GM12878 (cell line): Measurements from ENCODE around the gene CMC4. TPM values are rescaled to one million over a fixed set of nuclear protein-coding genes. Genes with fewer than 3 reads are reported as not detected.

Experiments
- polyA plus RNA-seq, 11 experiments: library from polyadenylated mRNA; depleted of rRNA in 4 of 11; unstranded in 6 of 11; stranded (reverse) in 5 of 11; fragments of >200 nt; fragmentation: Nextera tagmentation in 4 of 11; fragmentation: Illumina TruSeq in 1 of 11; extraction: Ambion mirVana in 4 of 11; extraction: Trizol in 1 of 11; gene quantifications; 1 replicate in 1 of 11; 2 replicates in 10 of 11; pipeline versions ENCODE4 v1.2.1 to v1.2.3, GENCODE V29; 2011 to 2016; ENCODE audit warnings: inconsistent platforms in 2 of 11, missing spikeins in 2 of 11, low read depth in 1 of 11
- total RNA-seq, 4 experiments: library from RNA; depleted of rRNA in 3 of 4; stranded (reverse); fragments of >200 nt in 3 of 4; fragmentation: Illumina TruSeq in 1 of 4; extraction: Trizol in 1 of 4; gene quantifications; 2 replicates each; pipeline versions ENCODE4 v1.2.1 to v1.2.3, GENCODE V29; 2013 to 2021

CMC4 gene
- total and polyA plus RNA-seq, 10 of the 15 experiments (the other 5 are each of a cell fraction or from before 2014, with no cell fraction given), result 5.8 to 36.4 (median 21.0) TPM

Other genes with a start within 250 kb of the CMC4 start
Only the 7 nearest of the 8 such genes appear.
- 9.0 and 11.1 TPM in 2 replicates for gene F8A1, start 184.8 kb downstream of the CMC4 start, total RNA-seq (2014; rRNA removed)
- gene F8A1, start 184.8 kb downstream of the CMC4 start, total RNA-seq (2014; rRNA removed; fragmentation: Illumina TruSeq; extraction: Trizol), result 11.8 and 13.5 TPM in 2 replicates
- 76.4 and 77.8 TPM in 2 replicates for gene F8A1, start 184.8 kb downstream of the CMC4 start, total RNA-seq (2021)
- 4.1 and 7.4 TPM in 2 replicates for gene F8A1, start 184.8 kb downstream of the CMC4 start, polyA plus RNA-seq (2011; rRNA removed)
- gene F8A1, start 184.8 kb downstream of the CMC4 start, polyA plus RNA-seq (2014; fragmentation: Illumina TruSeq; extraction: Trizol), result 64.4 and 64.8 TPM in 2 replicates
- gene F8A1, start 184.8 kb downstream of the CMC4 start, polyA plus RNA-seq (2014; fragmentation: Nextera tagmentation; extraction: Ambion mirVana), result 10 to 100 TPM in 1 of 2 experiments, 1 to 10 TPM in 1; 9.5 to 18.6 TPM
- 26.1 and 30.4 TPM in 2 replicates for gene F8A1, start 184.8 kb downstream of the CMC4 start, polyA plus RNA-seq (2014; rRNA removed)
- gene F8A1, start 184.8 kb downstream of the CMC4 start, polyA plus RNA-seq (2016; fragmentation: Nextera tagmentation; extraction: Ambion mirVana), result 10 to 100 TPM in 1 of 2 experiments, 1 to 10 TPM in 1; 7.0 to 26.4 TPM
- 5.1 and 5.3 TPM in 2 replicates for gene F8, start 48.4 kb downstream of the CMC4 start, total RNA-seq (2014; rRNA removed)
- 3.8 and 4.8 TPM in 2 replicates for gene F8, start 48.4 kb downstream of the CMC4 start, total RNA-seq (2014; rRNA removed; fragmentation: Illumina TruSeq; extraction: Trizol)
- gene F8, start 48.4 kb downstream of the CMC4 start, total RNA-seq (2021), result 4.5 and 5.0 TPM in 2 replicates
- 8.1 and 11.9 TPM in 2 replicates for gene F8, start 48.4 kb downstream of the CMC4 start, polyA plus RNA-seq (2011; rRNA removed)
- 6.4 and 7.4 TPM in 2 replicates for gene F8, start 48.4 kb downstream of the CMC4 start, polyA plus RNA-seq (2014; fragmentation: Illumina TruSeq; extraction: Trizol)
- 1 to 10 TPM; 3.0 to 3.7 TPM for gene F8, start 48.4 kb downstream of the CMC4 start, polyA plus RNA-seq (2014; fragmentation: Nextera tagmentation; extraction: Ambion mirVana)
- 4.1 and 4.9 TPM in 2 replicates for gene F8, start 48.4 kb downstream of the CMC4 start, polyA plus RNA-seq (2014; rRNA removed)
- gene F8, start 48.4 kb downstream of the CMC4 start, polyA plus RNA-seq (2016; fragmentation: Nextera tagmentation; extraction: Ambion mirVana), result 1 to 10 TPM; 6.1 to 7.1 TPM
- gene FUNDC2, start 44.3 kb downstream of the CMC4 start, total RNA-seq (2014; rRNA removed), result 70.5 and 89.0 TPM in 2 replicates
- 116 and 118 TPM in 2 replicates for gene FUNDC2, start 44.3 kb downstream of the CMC4 start, total RNA-seq (2014; rRNA removed; fragmentation: Illumina TruSeq; extraction: Trizol)
- 105 and 106 TPM in 2 replicates for gene FUNDC2, start 44.3 kb downstream of the CMC4 start, total RNA-seq (2021)
- gene FUNDC2, start 44.3 kb downstream of the CMC4 start, polyA plus RNA-seq (2011; rRNA removed), result 353 and 397 TPM in 2 replicates
- 175 and 235 TPM in 2 replicates for gene FUNDC2, start 44.3 kb downstream of the CMC4 start, polyA plus RNA-seq (2014; fragmentation: Illumina TruSeq; extraction: Trizol)
- gene FUNDC2, start 44.3 kb downstream of the CMC4 start, polyA plus RNA-seq (2014; fragmentation: Nextera tagmentation; extraction: Ambion mirVana), result 100 to 1,000 TPM; 232 to 285 TPM
- gene FUNDC2, start 44.3 kb downstream of the CMC4 start, polyA plus RNA-seq (2014; rRNA removed), result 114 and 115 TPM in 2 replicates
- 100 to 1,000 TPM; 165 to 166 TPM for gene FUNDC2, start 44.3 kb downstream of the CMC4 start, polyA plus RNA-seq (2016; fragmentation: Nextera tagmentation; extraction: Ambion mirVana)
- 31.6 and 34.3 TPM in 2 replicates for gene MTCP1, start within 50 bp of the CMC4 start, total RNA-seq (2014; rRNA removed)
- gene MTCP1, start within 50 bp of the CMC4 start, total RNA-seq (2014; rRNA removed; fragmentation: Illumina TruSeq; extraction: Trizol), result 20.6 and 25.6 TPM in 2 replicates
- 29.8 and 43.2 TPM in 2 replicates for gene MTCP1, start within 50 bp of the CMC4 start, total RNA-seq (2021)
- 32.8 and 115 TPM in 2 replicates for gene MTCP1, start within 50 bp of the CMC4 start, polyA plus RNA-seq (2011; rRNA removed)
- gene MTCP1, start within 50 bp of the CMC4 start, polyA plus RNA-seq (2014; fragmentation: Illumina TruSeq; extraction: Trizol), result 25.7 and 48.3 TPM in 2 replicates
- 10 to 100 TPM; 30.2 to 52.9 TPM for gene MTCP1, start within 50 bp of the CMC4 start, polyA plus RNA-seq (2014; fragmentation: Nextera tagmentation; extraction: Ambion mirVana)
- 15.8 and 16.6 TPM in 2 replicates for gene MTCP1, start within 50 bp of the CMC4 start, polyA plus RNA-seq (2014; rRNA removed)
- gene MTCP1, start within 50 bp of the CMC4 start, polyA plus RNA-seq (2016; fragmentation: Nextera tagmentation; extraction: Ambion mirVana), result 10 to 100 TPM; 56.5 to 74.0 TPM
- gene BRCC3, start 372 bp upstream of the CMC4 start, total RNA-seq (2014; rRNA removed), result 15.5 and 16.9 TPM in 2 replicates
- gene BRCC3, start 372 bp upstream of the CMC4 start, total RNA-seq (2014; rRNA removed; fragmentation: Illumina TruSeq; extraction: Trizol), result 29.1 and 29.9 TPM in 2 replicates
- 25.7 and 30.7 TPM in 2 replicates for gene BRCC3, start 372 bp upstream of the CMC4 start, total RNA-seq (2021)
- 43.0 and 50.7 TPM in 2 replicates for gene BRCC3, start 372 bp upstream of the CMC4 start, polyA plus RNA-seq (2011; rRNA removed)
- 41.1 and 50.1 TPM in 2 replicates for gene BRCC3, start 372 bp upstream of the CMC4 start, polyA plus RNA-seq (2014; fragmentation: Illumina TruSeq; extraction: Trizol)
- 10 to 100 TPM; 29.5 to 40.6 TPM for gene BRCC3, start 372 bp upstream of the CMC4 start, polyA plus RNA-seq (2014; fragmentation: Nextera tagmentation; extraction: Ambion mirVana)
- 20.5 and 21.9 TPM in 2 replicates for gene BRCC3, start 372 bp upstream of the CMC4 start, polyA plus RNA-seq (2014; rRNA removed)
- gene BRCC3, start 372 bp upstream of the CMC4 start, polyA plus RNA-seq (2016; fragmentation: Nextera tagmentation; extraction: Ambion mirVana), result 10 to 100 TPM; 53.0 to 57.5 TPM
- gene VBP1, start 145.3 kb upstream of the CMC4 start, total RNA-seq (2014; rRNA removed), result 60.9 and 87.6 TPM in 2 replicates
- 93.2 and 97.0 TPM in 2 replicates for gene VBP1, start 145.3 kb upstream of the CMC4 start, total RNA-seq (2014; rRNA removed; fragmentation: Illumina TruSeq; extraction: Trizol)
- 67.9 and 71.0 TPM in 2 replicates for gene VBP1, start 145.3 kb upstream of the CMC4 start, total RNA-seq (2021)
- 81.9 and 155 TPM in 2 replicates for gene VBP1, start 145.3 kb upstream of the CMC4 start, polyA plus RNA-seq (2011; rRNA removed)
- gene VBP1, start 145.3 kb upstream of the CMC4 start, polyA plus RNA-seq (2014; fragmentation: Illumina TruSeq; extraction: Trizol), result 107 and 161 TPM in 2 replicates
- gene VBP1, start 145.3 kb upstream of the CMC4 start, polyA plus RNA-seq (2014; fragmentation: Nextera tagmentation; extraction: Ambion mirVana), result 100 to 1,000 TPM; 140 to 182 TPM
- 40.9 and 56.4 TPM in 2 replicates for gene VBP1, start 145.3 kb upstream of the CMC4 start, polyA plus RNA-seq (2014; rRNA removed)
- 100 to 1,000 TPM; 141 to 161 TPM for gene VBP1, start 145.3 kb upstream of the CMC4 start, polyA plus RNA-seq (2016; fragmentation: Nextera tagmentation; extraction: Ambion mirVana)
- 7.3 and 7.4 TPM in 2 replicates for gene RAB39B, start 193.4 kb upstream of the CMC4 start, total RNA-seq (2014; rRNA removed)
- 6.1 and 6.4 TPM in 2 replicates for gene RAB39B, start 193.4 kb upstream of the CMC4 start, total RNA-seq (2014; rRNA removed; fragmentation: Illumina TruSeq; extraction: Trizol)
- 6.5 and 7.6 TPM in 2 replicates for gene RAB39B, start 193.4 kb upstream of the CMC4 start, total RNA-seq (2021)
- gene RAB39B, start 193.4 kb upstream of the CMC4 start, polyA plus RNA-seq (2011; rRNA removed), result 5.1 and 7.5 TPM in 2 replicates
- 8.6 and 9.2 TPM in 2 replicates for gene RAB39B, start 193.4 kb upstream of the CMC4 start, polyA plus RNA-seq (2014; fragmentation: Illumina TruSeq; extraction: Trizol)
- 1 to 10 TPM; 1.6 to 2.9 TPM for gene RAB39B, start 193.4 kb upstream of the CMC4 start, polyA plus RNA-seq (2014; fragmentation: Nextera tagmentation; extraction: Ambion mirVana)
- 5.1 and 6.8 TPM in 2 replicates for gene RAB39B, start 193.4 kb upstream of the CMC4 start, polyA plus RNA-seq (2014; rRNA removed)
- 1 to 10 TPM; 7.2 to 7.9 TPM for gene RAB39B, start 193.4 kb upstream of the CMC4 start, polyA plus RNA-seq (2016; fragmentation: Nextera tagmentation; extraction: Ambion mirVana)